Effector memory CD4-positive, alpha-beta T cell (primary cell): ENCODE results near the gene PTX4.

Experiments used
- DNase-seq, 3 donors: peaks; one replicate each; pipeline ENCODE4 v3.0.0-alpha.2; 2020
- H3K27ac ChIP-seq: 2 replicates; pipeline ENCODE4 v1.7.0; 2013; ENCODE audit warnings: mild to moderate bottlenecking, low read length, moderate library complexity; ENCODE audit not compliant: insufficient read depth, poor library complexity, severe bottlenecking
- H3K27me3 ChIP-seq: replicated peaks from 2 replicates; pipeline ENCODE4 v1.7.0; 2013; ENCODE audit warnings: mild to moderate bottlenecking, low read length; ENCODE audit not compliant: insufficient read depth, control insufficient read depth, poor library complexity, severe bottlenecking
- H3K36me3 ChIP-seq: 2 replicates; pipeline ENCODE4 v1.7.0; 2013; ENCODE audit warnings: mild to moderate bottlenecking, low read length, moderate library complexity; ENCODE audit not compliant: control insufficient read depth, insufficient read depth
- H3K4me1 ChIP-seq: 2 replicates; pipeline ENCODE4 v1.7.0; 2013; ENCODE audit warnings: low read length, mild to moderate bottlenecking; ENCODE audit not compliant: control insufficient read depth, insufficient read depth, poor library complexity, severe bottlenecking
- H3K4me3 ChIP-seq: 2 replicates; pipeline ENCODE4 v1.7.0; 2013; ENCODE audit warnings: low read length, low read depth, mild to moderate bottlenecking; ENCODE audit not compliant: insufficient read depth, poor library complexity, severe bottlenecking
- H3K9me3 ChIP-seq: 2 replicates; pipeline ENCODE4 v1.7.0; 2013; ENCODE audit warnings: mild to moderate bottlenecking, low read length, moderate library complexity; ENCODE audit not compliant: control insufficient read depth

Gene PTX4

GRCh38 chr16:1500465-1501150 is 11.9 kb upstream of the PTX4 start:
- Histone ChIP-seq H3K27me3 (no peaks in the 10 kb centered on the region), H3K27ac (no peak overlapping the region), H3K4me3 (no peak overlapping the region), H3K4me1 (no peaks in the 10 kb centered on the region), H3K36me3 (peaks cover 57% of the 10 kb centered on the region), H3K9me3 (no peaks in the 10 kb centered on the region)
- DNase-seq, result no peak

GRCh38 chr16:1499756-1500464 is 11.2 kb upstream of the PTX4 start:
- H3K27ac ChIP-seq, result no peak overlapping the region
- no peaks in the 10 kb centered on the region for H3K4me1 ChIP-seq
- H3K27me3 ChIP-seq, result no peaks in the 10 kb centered on the region
- H3K4me3 ChIP-seq, result no peak overlapping the region
- H3K9me3 ChIP-seq, result no peaks in the 10 kb centered on the region
- DNase-seq, result no peak
- H3K36me3 ChIP-seq, result peaks cover 57% of the 10 kb centered on the region

GRCh38 chr16:1498899-1499676 is 10.3 kb upstream of the PTX4 start:
- Histone ChIP-seq H3K27me3 (no peaks in the 10 kb centered on the region), H3K9me3 (no peaks in the 10 kb centered on the region), H3K4me1 (peaks cover 4% of the 10 kb centered on the region), H3K36me3 (peaks cover 63% of the 10 kb centered on the region), H3K27ac (no peak overlapping the region), H3K4me3 (no peak overlapping the region)
- no peak for DNase-seq

GRCh38 chr16:1497014-1497598 is 8.4 kb upstream of the PTX4 start:
- no peaks in the 10 kb centered on the region for H3K9me3 ChIP-seq
- H3K36me3 ChIP-seq, result peaks cover 51% of the 10 kb centered on the region
- H3K27me3 ChIP-seq, result no peaks in the 10 kb centered on the region
- DNase-seq, result no peak
- no peak overlapping the region for H3K4me3 ChIP-seq
- H3K27ac ChIP-seq, result no peak overlapping the region
- peaks cover 16% of the 10 kb centered on the region for H3K4me1 ChIP-seq

- Histone ChIP-seq H3K9me3 (no peaks in the 10 kb centered on the region), H3K27ac (no peak overlapping the region), H3K4me1 (peaks cover 16% of the 10 kb centered on the region), H3K27me3 (no peaks in the 10 kb centered on the region), H3K36me3 (peaks cover 44% of the 10 kb centered on the region), H3K4me3 (no peak overlapping the region)
- DNase-seq, result no peak
Measured at GRCh38 chr16:1496464-1496863, 7.7 kb upstream of the PTX4 start.

GRCh38 chr16:1495889-1496262 is 7.1 kb upstream of the PTX4 start:
- Histone ChIP-seq H3K4me1 (peaks cover 16% of the 10 kb centered on the region), H3K27ac (no peak overlapping the region), H3K4me3 (no peak overlapping the region), H3K9me3 (no peaks in the 10 kb centered on the region), H3K27me3 (no peaks in the 10 kb centered on the region), H3K36me3 (peaks cover 39% of the 10 kb centered on the region)
- no peak for DNase-seq

- Histone ChIP-seq H3K4me1 (peaks cover 16% of the 10 kb centered on the region), H3K27ac (no peak overlapping the region), H3K36me3 (peaks cover 33% of the 10 kb centered on the region), H3K27me3 (no peaks in the 10 kb centered on the region), H3K9me3 (no peaks in the 10 kb centered on the region), H3K4me3 (no peak overlapping the region)
- no peak for DNase-seq
Measured at GRCh38 chr16:1495211-1495888, 6.6 kb upstream of the PTX4 start.

GRCh38 chr16:1494711-1495110 is 6.0 kb upstream of the PTX4 start:
- no peak overlapping the region for H3K4me3 ChIP-seq
- H3K27me3 ChIP-seq, result no peaks in the 10 kb centered on the region
- no peak for DNase-seq
- H3K9me3 ChIP-seq, result no peaks in the 10 kb centered on the region
- H3K27ac ChIP-seq, result no peak overlapping the region
- H3K4me1 ChIP-seq, result peaks cover 16% of the 10 kb centered on the region
- H3K36me3 ChIP-seq, result peaks cover 27% of the 10 kb centered on the region

- H3K4me3 ChIP-seq, result peak overlapping the region; percentile 83
- H3K27ac ChIP-seq, result no peak overlapping the region
- H3K4me1 ChIP-seq, result peaks cover 16% of the 10 kb centered on the region
- DNase-seq, result no peak
- H3K36me3 ChIP-seq, result peaks cover 23% of the 10 kb centered on the region
- H3K27me3 ChIP-seq, result no peaks in the 10 kb centered on the region
- no peaks in the 10 kb centered on the region for H3K9me3 ChIP-seq
Measured at GRCh38 chr16:1494129-1494640, 5.4 kb upstream of the PTX4 start.
